Mesendoderm (in vitro differentiated cells): ENCODE results near the gene USB1.

ENCODE experiments used
- DNase-seq: peaks from one replicate; pipeline ENCODE4 v3.0.0; 2013
- H2AK5ac ChIP-seq: 2 replicates; pipeline ENCODE4 v1.6.1; 2013; ENCODE audit warnings: low read length, inconsistent platforms
- H2BK120ac ChIP-seq: 2 replicates; pipeline ENCODE4 v1.6.1; 2013; ENCODE audit warnings: low read depth, mild to moderate bottlenecking, low read length, moderate library complexity, mixed read lengths
- H2BK15ac ChIP-seq: replicated peaks from 2 replicates; pipeline ENCODE4 v1.6.1; 2013; ENCODE audit warnings: low read depth, mild to moderate bottlenecking, moderate library complexity
- H2BK5ac ChIP-seq: 2 replicates; pipeline ENCODE4 v1.6.1; 2013; ENCODE audit warnings: low read length, inconsistent platforms
- H3K18ac ChIP-seq: 2 replicates; pipeline ENCODE4 v1.6.1; 2013; ENCODE audit warnings: mild to moderate bottlenecking, low read length, mixed read lengths
- H3K23ac ChIP-seq: one replicate; pipeline ENCODE4 v1.6.1; 2013; ENCODE audit warnings: low read length
- H3K27ac ChIP-seq: 2 replicates; pipeline ENCODE4 v1.5.1; 2013; ENCODE audit warnings: low read depth, mild to moderate bottlenecking, inconsistent platforms, low read length, moderate library complexity
- H3K27me3 ChIP-seq: 2 replicates; pipeline ENCODE4 v1.6.1; 2013; ENCODE audit warnings: low read length, control low read depth, mild to moderate bottlenecking, inconsistent platforms; ENCODE audit not compliant: insufficient read depth, poor library complexity
- H3K36me3 ChIP-seq: 2 replicates; pipeline ENCODE4 v1.6.1; 2013; ENCODE audit warnings: low read length, inconsistent platforms; ENCODE audit not compliant: control insufficient read depth, insufficient read depth
- H3K4ac ChIP-seq: one replicate; pipeline ENCODE4 v1.6.1; 2013; ENCODE audit warnings: low read depth, mild to moderate bottlenecking, low read length, moderate library complexity
- H3K4me1 ChIP-seq: 2 replicates; pipeline ENCODE4 v1.6.1; 2013; ENCODE audit warnings: low read depth, low read length, inconsistent platforms; ENCODE audit not compliant: control insufficient read depth
- H3K4me2 ChIP-seq: 2 replicates; pipeline ENCODE4 v1.6.1; 2013; ENCODE audit warnings: low read length
- H3K4me3 ChIP-seq: 2 replicates; pipeline ENCODE4 v1.5.1; 2013; ENCODE audit warnings: mild to moderate bottlenecking, low read length
- H3K56ac ChIP-seq: one replicate; pipeline ENCODE4 v1.6.1; 2013; ENCODE audit warnings: low read length
- H3K79me1 ChIP-seq: 2 replicates; pipeline ENCODE4 v1.6.1; 2013; ENCODE audit warnings: low read length, inconsistent platforms
- H3K79me2 ChIP-seq: 2 replicates; pipeline ENCODE4 v1.6.1; 2013; ENCODE audit warnings: mild to moderate bottlenecking, low read length; ENCODE audit not compliant: control insufficient read depth, insufficient read depth
- H3K9ac ChIP-seq: 2 replicates; pipeline ENCODE4 v1.6.1; 2013; ENCODE audit warnings: low read length, inconsistent platforms
- H4K5ac ChIP-seq: one replicate; pipeline ENCODE4 v1.6.1; 2013; ENCODE audit warnings: low read length
- H4K8ac ChIP-seq: one replicate; pipeline ENCODE4 v1.6.1; 2013; ENCODE audit warnings: low read depth, mild to moderate bottlenecking, control low read depth, low read length, moderate library complexity
- WGBS: extraction: QIAGEN DNeasy Blood & Tissue Kit; methylation state at CpG from one replicate; pipeline ENCODE4 v1.1.7; 2013; ENCODE audit warnings: low lambda C conversion rate, missing lambda C conversion rate; ENCODE audit not compliant: insufficient coverage; ENCODE audit errors: extremely low coverage; 5-methylcytosine and 5-hydroxymethylcytosine counted together

The USB1 gene

GRCh38 chr16:58041628-58041955 lies 40.4 kb downstream of the USB1 start:
- Histone ChIP-seq H3K9ac (no peak overlapping the region), H2AK5ac (no peak overlapping the region), H2BK120ac (no peak overlapping the region), H3K4me1 (no peaks in the 10 kb centered on the region), H3K79me2 (no peaks in the 10 kb centered on the region), H4K8ac (no peak overlapping the region), H3K18ac (no peak overlapping the region), H2BK5ac (no peak overlapping the region), H3K79me1 (no peaks in the 10 kb centered on the region), H3K27ac (no peak overlapping the region), H3K4ac (no peak overlapping the region), H2BK15ac (no peak overlapping the region), H4K5ac (no peak overlapping the region), H3K23ac (no peak overlapping the region), H3K27me3 (no peaks in the 10 kb centered on the region), H3K36me3 (peaks cover 13% of the 10 kb centered on the region), H3K4me2 (no peak overlapping the region), H3K4me3 (no peak overlapping the region), H3K56ac (no peak overlapping the region)
- WGBS = no CpG with 5 or more reads among the region's 18 CpGs
- DNase-seq = no peak

GRCh38 chr16:58042001-58042885 lies 41.0 kb downstream of the USB1 start:
- no peak overlapping the region for H2BK15ac ChIP-seq
- no peaks in the 10 kb centered on the region for H3K79me1 ChIP-seq
- H2BK120ac ChIP-seq = no peak overlapping the region
- H3K4me1 ChIP-seq = no peaks in the 10 kb centered on the region
- H2AK5ac ChIP-seq = no peak overlapping the region
- H3K23ac ChIP-seq = no peak overlapping the region
- H4K5ac ChIP-seq = no peak overlapping the region
- no peak for DNase-seq
- H3K27me3 ChIP-seq = no peaks in the 10 kb centered on the region
- H2BK5ac ChIP-seq = no peak overlapping the region
- no peak overlapping the region for H3K4ac ChIP-seq
- H3K9ac ChIP-seq = no peak overlapping the region
- no peak overlapping the region for H4K8ac ChIP-seq
- no peaks in the 10 kb centered on the region for H3K79me2 ChIP-seq
- no CpG with 5 or more reads among the region's 22 CpGs for WGBS
- H3K4me2 ChIP-seq = no peak overlapping the region
- no peak overlapping the region for H3K56ac ChIP-seq
- H3K4me3 ChIP-seq = no peak overlapping the region
- no peak overlapping the region for H3K18ac ChIP-seq
- peaks cover 13% of the 10 kb centered on the region for H3K36me3 ChIP-seq
- H3K27ac ChIP-seq = no peak overlapping the region

- Histone ChIP-seq H3K56ac (no peak overlapping the region), H3K79me1 (no peaks in the 10 kb centered on the region), H3K4ac (no peak overlapping the region), H3K27ac (no peak overlapping the region), H3K4me3 (no peak overlapping the region), H3K79me2 (no peaks in the 10 kb centered on the region), H2BK15ac (no peak overlapping the region), H3K27me3 (no peaks in the 10 kb centered on the region), H4K8ac (no peak overlapping the region), H3K9ac (no peak overlapping the region), H2AK5ac (no peak overlapping the region), H3K18ac (no peak overlapping the region), H2BK120ac (no peak overlapping the region), H3K4me2 (no peak overlapping the region), H2BK5ac (no peak overlapping the region), H3K4me1 (no peaks in the 10 kb centered on the region), H3K23ac (no peak overlapping the region), H3K36me3 (peaks cover 13% of the 10 kb centered on the region), H4K5ac (no peak overlapping the region)
- WGBS = no CpG with 5 or more reads among the region's 16 CpGs
- no peak for DNase-seq
Measured at GRCh38 chr16:58042886-58043515, 41.8 kb downstream of the USB1 start.

GRCh38 chr16:58043571-58044155 lies 42.5 kb downstream of the USB1 start:
- Histone ChIP-seq H2AK5ac (no peak overlapping the region), H2BK15ac (no peak overlapping the region), H3K18ac (no peak overlapping the region), H3K27ac (no peak overlapping the region), H3K56ac (no peak overlapping the region), H3K4ac (no peak overlapping the region), H3K23ac (no peak overlapping the region), H3K36me3 (peaks cover 10% of the 10 kb centered on the region), H3K4me2 (no peak overlapping the region), H4K5ac (no peak overlapping the region), H3K4me1 (no peaks in the 10 kb centered on the region), H4K8ac (no peak overlapping the region), H3K9ac (no peak overlapping the region), H2BK5ac (no peak overlapping the region), H3K27me3 (no peaks in the 10 kb centered on the region), H3K4me3 (no peak overlapping the region), H2BK120ac (no peak overlapping the region), H3K79me2 (no peaks in the 10 kb centered on the region), H3K79me1 (no peaks in the 10 kb centered on the region)
- DNase-seq = no peak
- no CpG with 5 or more reads among the region's 7 CpGs for WGBS

GRCh38 chr16:58044266-58045019 lies 43.2 kb downstream of the USB1 start:
- Histone ChIP-seq H4K8ac (no peak overlapping the region), H2BK120ac (no peak overlapping the region), H3K4me1 (no peaks in the 10 kb centered on the region), H3K4me3 (no peak overlapping the region), H3K27ac (no peak overlapping the region), H3K27me3 (no peaks in the 10 kb centered on the region), H4K5ac (no peak overlapping the region), H3K79me1 (no peaks in the 10 kb centered on the region), H3K23ac (no peak overlapping the region), H3K18ac (no peak overlapping the region), H2AK5ac (no peak overlapping the region), H2BK15ac (no peak overlapping the region), H3K9ac (no peak overlapping the region), H3K4ac (no peak overlapping the region), H3K36me3 (peaks cover 10% of the 10 kb centered on the region), H3K4me2 (no peak overlapping the region), H3K56ac (no peak overlapping the region), H2BK5ac (no peak overlapping the region), H3K79me2 (no peaks in the 10 kb centered on the region)
- no CpG with 5 or more reads among the region's 9 CpGs for WGBS
- no peak for DNase-seq
